C4-2B (cell line): ENCODE measurements around the gene PLBD2.

Experiments
- H3K27ac ChIP-seq: fragments of 450-650 bp; 2 replicates; pipeline ENCODE4 v1.5.1; 2017
- CTCF ChIP-seq: fragments of 450-650 bp; conservative IDR thresholded peaks from 2 replicates; pipeline ENCODE4 v1.5.1; 2017; ENCODE audit warnings: mild to moderate bottlenecking
- ZFX ChIP-seq: fragments of 450-650 bp; IDR thresholded peaks from 2 replicates; pipeline ENCODE4 v1.6.1; 2017

PLBD2 gene

GRCh38 chr12:113384778-113385177 is 26.4 kb downstream of the PLBD2 start:
- H3K27ac ChIP-seq: no peak overlapping the region
- TF ChIP-seq ZFX: no peak
- TF ChIP-seq CTCF: no peak

GRCh38 chr12:113385282-113385882 is 27.0 kb downstream of the PLBD2 start:
- no peak overlapping the region for H3K27ac ChIP-seq
- TF ChIP-seq ZFX (no peak), CTCF (no peak)

- H3K27ac ChIP-seq: no peak overlapping the region
- TF ChIP-seq CTCF (no peak), ZFX (no peak)
Measured at GRCh38 chr12:113386866-113387566, 28.6 kb downstream of the PLBD2 start.

GRCh38 chr12:113387631-113388030 is 29.2 kb downstream of the PLBD2 start:
- no peak overlapping the region for H3K27ac ChIP-seq
- TF ChIP-seq CTCF: no peak
- no peak for TF ChIP-seq ZFX

DNA sequence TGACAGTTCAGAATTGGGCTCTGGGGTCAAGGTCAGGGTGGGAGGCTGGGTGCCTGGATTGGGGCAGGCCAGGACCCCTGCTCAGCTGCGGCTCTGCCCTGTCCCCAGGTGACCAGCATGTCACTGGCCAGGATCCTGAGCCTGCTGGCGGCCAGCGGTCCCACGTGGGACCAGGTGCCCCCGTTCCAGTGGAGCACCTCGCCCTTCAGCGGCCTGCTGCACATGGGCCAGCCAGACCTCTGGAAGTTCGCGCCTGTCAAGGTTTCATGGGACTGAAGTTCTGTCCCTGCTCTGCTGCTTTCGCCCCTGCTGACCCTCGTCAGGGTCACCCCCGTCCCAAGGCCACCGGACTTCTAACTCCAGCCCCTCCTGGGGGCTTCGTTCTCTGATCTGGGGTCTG is 30.0 kb downstream of the PLBD2 start:
- TF ChIP-seq ZFX (no peak), CTCF (no peak)
- no peak overlapping the region for H3K27ac ChIP-seq

GRCh38 chr12:113390064-113391043 is 32.0 kb downstream of the PLBD2 start:
- TF ChIP-seq CTCF (no peak), ZFX (no peak)
- no peak overlapping the region for H3K27ac ChIP-seq

DNA sequence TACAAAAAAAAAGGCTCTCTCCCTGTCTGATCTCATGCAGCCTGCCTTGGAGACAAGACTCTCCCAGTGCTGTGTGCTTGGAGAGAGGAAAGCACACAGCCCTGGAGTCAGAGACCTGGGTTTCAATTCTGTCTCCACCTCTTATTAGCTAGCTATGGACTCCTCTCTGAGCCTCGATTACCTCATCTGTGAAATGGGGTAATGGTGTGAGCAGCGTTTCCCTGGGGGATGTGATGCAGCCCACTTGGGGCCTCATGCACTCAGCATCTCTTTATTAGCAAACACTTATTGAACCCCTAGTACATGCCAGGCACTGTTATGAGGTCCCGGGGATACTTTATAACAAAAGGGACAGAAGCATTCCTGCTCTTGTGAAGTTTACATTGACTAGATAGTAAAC is 32.8 kb downstream of the PLBD2 start:
- no peak overlapping the region for H3K27ac ChIP-seq
- TF ChIP-seq CTCF: no peak
- no peak for TF ChIP-seq ZFX
